GM21737 (cell line): ENCODE data around the gene FNDC11.
"Not testable (repeated sequence)": the region's sequence is repeated elsewhere in the genome, so short reads cannot be mapped to it uniquely, and the experiment has no call there.

Experiments
- ATAC-seq: cut with Tn5 transposase; IDR thresholded peaks from one replicate; pipeline ENCODE4 v1.9.1; 2021; ENCODE audit warnings: mild to moderate bottlenecking, moderate library complexity; ENCODE audit not compliant: unreplicated experiment

Gene FNDC11

DNA sequence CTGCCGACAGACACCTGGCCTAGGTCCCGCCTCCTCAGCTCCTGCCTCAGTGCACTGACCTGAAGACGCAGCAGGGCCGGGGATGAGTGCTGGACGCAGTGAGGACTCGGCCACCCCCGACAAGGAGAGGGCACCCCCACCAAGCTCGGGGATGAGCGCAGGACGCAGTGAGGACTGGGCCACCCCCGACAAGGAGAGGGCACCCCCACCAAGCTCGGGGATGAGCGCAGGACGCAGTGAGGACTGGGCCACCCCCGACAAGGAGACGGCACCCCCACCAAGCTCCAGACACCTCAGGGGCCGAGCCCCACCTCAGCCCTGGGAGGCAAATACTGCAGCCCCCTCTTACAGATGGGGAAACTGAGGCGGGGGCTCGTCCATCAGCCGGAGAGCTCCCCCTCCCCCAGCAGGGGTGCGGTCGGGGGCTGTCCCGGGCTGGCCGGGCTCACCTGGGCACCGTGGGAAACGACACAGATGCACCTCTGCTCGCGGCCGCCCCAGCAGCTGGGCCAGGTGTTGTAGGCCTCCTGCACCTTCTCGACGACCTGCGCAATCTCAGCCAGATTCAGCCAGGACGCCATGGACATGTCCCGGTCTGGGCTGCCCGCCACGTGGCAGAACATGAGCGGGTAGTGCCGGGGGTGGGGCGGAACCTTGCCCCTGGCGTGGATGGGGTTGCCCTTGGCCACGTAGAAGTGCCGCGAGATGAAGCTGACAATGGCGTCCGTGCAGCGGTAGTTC, 12.6 kb downstream of the FNDC11 start:
- ATAC-seq = no peak

DNA sequence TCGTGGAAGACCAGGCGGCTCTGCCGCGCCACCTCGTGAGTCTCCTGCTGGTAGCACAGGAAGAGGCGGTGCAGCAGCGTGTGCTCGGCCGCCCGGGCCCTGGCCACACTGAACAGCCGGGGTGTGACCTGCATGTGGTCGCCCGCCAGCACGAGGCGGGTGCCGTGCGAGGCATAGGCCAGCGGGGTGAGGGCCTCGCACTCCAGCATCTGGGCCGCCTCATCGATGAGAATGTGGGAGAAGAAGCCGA, 13.1 kb downstream of the FNDC11 start:
- ATAC-seq = no peak

DNA sequence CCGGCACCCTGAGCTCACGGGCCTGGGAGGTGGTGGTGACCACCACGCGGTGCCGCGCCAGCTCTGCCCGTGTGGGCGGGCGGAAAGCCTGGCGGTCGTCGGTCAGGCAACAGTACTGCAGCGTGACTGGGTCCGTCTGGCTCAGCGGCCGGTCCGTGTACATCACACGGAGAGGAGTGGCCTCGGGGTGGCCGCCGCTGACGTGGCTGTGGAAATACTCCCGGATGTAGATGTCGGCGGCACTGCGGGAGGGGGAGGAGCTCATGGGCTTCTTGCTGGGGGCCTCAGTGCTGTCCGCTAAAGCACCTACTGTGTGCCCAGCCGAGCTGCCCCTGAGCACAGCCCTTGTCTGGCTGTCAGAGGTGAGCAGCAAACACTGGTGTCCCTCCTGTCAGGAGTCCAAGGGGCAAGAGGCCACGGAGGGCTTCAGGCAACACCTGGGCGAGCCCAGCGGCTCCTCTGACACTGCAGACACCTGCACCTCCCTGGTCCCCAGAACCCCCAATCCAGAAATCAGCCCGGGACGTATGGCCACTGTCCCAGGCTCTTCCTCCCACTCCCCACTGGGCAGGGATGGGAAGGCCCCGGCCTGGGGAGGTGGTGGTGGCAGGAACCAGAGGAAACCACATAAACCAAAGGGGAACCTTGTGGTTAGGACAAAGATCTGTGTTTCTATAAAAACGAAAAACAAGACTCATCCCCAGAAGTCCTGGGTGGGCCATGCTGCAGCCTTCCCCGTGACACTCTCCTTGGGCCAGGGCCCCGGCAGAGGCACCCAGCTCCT, 13.6 kb downstream of the FNDC11 start:
- peak; percentile 55 for ATAC-seq

DNA sequence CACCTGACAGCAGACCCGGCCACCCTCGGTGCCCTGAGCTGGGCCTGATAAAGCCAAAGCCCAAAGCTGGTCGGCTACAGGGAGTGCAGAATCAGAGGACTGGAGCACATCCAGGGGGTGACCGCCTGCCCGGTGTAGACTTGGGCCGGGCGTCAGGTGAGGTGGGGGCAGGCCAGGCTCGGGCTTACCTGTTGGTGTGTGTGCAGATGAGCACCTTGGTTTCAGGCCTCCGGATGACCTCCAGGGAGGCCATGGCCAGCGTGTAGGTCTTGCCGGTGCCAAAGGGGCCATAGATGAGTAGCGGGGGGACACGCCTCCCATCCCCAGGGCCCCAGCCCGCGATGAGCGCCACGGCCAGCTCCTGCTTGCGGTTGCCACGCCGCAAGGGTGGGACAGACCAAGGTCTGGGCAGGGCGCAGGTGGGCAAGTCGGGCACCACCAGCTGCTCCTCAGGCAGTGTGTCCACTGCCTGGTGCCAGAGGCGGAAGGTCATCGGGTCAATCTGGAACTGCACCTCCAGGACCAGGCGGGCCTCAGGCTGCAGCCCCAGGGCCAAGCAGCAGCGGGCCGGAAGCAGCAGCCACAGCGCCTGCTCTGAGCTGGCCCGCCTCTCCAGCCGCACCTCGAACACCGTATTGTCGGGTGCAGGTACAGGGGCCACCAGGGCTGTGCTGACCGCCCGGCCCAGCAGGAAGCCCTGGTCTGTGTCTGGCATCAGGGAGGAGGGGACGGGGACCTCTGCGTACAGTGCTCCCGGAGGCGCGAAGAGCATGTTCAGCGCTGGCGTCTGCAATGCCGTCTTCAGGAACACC, 14.4 kb downstream of the FNDC11 start:
- peak; percentile 26 for ATAC-seq

DNA sequence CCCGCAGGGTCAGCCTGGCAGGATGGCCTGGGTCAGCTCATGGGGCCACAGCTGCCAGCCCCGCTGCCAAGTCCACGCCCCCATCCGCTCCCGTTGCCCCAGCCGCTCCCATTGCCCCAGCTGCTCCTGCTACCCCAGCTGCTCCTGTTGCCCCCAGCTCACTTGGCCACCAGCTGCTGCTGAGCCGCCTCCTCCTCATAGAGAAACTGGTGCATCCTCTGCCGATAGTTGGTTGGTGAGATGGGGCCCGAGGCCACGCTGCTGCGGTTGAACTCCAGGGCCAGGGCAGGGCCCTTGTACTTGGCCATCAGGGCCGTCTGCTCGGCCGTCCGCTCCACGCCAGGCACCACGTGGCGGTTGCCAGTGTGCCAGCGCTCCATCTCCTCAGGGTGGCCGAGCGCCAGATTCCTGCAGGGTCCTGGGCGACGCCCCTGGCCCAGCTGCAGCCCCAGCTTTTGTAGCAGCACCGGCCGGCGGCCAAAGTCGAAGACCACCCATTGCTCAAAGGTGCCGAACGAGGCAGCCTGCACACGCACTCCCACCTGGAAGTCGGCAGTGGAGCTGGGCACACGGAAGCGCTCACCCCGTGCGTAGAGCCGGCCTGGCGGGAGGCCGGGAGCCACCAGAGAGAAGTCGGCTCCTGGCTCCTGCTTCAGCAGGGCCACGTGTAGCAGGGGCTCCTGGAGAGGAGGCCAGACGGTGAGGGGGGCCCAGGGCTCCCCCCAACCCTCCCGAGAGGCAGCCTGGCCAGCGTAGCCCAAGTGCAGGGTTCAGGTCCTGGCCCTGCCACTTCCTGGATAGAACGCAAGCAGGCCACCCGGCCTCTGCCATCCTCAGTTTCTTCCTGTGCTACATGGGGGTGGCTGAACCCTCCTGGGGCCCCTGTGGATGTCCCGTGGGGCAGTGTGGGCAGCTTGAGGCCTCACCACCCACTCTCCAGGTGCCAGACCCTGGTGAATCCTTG, 15.3 kb downstream of the FNDC11 start:
- ATAC-seq = no peak

DNA sequence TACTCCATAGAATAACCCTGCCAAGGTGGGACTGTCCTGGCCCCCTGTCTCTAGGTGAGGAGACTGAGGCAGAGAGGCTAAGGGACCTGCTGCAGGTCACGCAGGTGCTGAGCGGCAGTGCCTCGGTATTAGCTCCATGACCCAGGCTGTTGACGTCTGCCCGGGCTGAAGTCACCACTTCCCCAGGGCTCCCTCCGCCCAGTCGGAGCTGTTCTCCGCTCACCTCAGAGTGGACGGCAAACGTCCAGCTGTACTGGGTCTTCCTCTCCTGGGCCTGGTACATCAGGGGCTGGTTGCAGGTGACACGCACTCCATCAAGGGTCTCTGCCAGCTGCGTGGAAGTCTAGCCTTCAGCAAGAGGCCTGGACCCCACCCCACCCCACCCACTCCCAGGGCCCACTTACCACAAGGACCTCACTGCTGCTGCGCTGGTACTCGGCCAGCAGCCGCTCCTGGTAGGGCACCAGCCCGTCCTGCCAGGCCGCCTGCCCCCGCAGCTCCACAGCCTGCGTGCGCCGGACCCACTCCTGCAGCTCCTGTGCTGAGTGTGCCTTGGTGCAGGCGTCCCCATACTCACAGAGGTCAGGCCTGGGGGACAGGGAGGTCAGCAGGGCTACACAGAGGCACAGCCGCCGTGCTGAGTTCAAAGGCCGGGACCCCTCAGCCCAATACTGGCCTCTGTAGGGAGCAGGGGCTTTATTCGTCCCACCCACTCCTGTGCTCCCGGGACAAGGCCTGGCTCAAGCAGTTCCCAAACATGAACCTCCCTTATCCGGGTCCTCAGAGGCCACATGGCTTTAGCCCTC, 16.5 kb downstream of the FNDC11 start:
- ATAC-seq = no peak

DNA sequence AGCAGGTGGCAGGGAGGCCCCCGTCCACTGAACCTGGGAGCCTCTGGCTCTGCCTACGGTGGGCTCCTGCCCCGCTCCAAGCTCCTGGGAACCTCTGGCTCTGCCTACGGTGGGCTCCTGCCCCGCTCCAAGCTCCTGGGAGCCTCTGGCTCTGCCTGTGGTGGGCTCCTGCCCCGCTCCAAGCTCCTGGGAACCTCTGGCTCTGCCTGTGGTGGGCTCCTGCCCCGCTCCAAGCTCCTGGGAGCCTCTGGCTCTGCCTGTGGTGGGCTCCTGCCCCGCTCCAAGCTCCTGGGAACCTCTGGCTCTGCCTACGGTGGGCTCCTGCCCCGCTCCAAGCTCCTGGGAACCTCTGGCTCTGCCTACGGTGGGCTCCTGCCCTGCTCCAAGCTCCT, 17.1 kb downstream of the FNDC11 start:
- not testable (repeated sequence) for ATAC-seq

DNA sequence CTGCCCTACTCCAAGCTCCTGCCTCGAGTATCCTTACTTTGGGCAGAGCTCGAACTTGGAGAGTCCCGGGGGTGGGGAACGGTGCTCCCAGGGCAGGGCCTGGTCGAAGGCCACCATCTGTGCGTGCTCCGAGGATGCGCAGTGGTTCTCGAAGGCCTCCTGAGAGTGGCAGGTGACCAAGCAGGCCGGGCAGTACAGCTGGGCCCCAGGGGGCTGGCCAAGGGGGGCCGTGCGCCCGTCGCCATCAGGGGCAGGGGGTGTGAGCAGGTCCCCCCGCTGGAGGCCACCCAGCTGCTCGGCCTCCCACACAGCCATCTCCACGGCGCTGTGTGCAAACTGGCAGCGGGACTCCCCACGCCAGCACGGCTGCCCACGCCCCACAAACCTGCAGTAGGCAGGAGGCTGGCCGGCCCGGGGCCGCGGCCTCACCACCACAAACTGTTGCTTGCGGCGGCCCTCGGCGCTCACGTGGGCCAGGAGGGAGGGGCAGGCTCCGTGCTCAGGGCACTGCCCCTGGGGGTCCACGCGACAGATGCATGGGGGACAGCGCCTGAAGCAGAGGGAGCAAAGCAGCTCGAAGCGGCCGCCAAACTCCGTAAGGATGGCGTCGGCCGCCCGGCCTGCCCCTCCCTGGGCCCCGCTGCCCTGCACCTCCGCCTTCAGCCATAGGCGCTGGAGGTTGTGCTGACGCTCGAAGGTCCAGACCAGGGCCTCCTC, 18.3 kb downstream of the FNDC11 start:
- no peak for ATAC-seq

DNA sequence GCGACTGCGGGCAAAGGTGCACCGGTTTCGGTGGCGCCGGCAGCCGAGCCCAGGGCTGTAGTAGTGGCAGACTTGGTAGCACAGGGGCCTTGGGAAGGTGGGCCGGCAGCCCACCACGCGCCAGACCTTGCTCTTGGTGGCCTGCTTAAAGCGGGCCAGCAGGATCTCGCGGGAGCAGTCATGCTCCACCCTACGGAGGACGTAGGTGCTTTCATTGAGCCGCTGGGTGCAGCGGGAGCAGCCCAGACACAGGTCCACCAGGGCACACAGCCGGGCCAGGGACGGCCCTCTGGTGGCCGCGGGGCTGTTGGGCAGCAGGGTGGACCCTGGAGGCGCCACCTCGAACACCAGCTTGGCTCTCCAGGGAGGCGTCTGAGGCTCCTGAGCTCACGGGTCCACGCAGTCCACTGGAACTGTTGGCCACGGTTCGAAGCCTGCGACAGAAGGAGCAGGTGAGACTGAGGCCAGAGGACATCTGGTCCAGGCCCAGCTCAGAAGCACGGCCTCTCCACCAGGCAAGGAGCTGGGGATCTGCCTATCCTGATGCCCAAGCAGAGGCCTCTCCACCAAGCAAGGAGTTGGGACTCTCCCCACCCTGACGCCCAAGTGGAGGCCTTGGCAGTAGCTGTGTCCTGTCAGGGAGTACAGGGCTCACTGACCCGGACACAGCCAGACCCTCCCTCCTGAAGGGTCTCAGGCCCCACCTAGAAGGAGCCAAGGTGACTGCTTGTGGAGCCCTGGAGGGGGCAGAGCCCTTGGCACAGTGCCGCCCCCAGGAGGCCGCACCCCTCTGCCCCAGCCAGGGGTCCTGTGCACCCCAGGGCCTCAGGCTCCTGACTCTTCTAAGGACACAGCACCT, 19.1 kb downstream of the FNDC11 start:
- no peak for ATAC-seq

DNA sequence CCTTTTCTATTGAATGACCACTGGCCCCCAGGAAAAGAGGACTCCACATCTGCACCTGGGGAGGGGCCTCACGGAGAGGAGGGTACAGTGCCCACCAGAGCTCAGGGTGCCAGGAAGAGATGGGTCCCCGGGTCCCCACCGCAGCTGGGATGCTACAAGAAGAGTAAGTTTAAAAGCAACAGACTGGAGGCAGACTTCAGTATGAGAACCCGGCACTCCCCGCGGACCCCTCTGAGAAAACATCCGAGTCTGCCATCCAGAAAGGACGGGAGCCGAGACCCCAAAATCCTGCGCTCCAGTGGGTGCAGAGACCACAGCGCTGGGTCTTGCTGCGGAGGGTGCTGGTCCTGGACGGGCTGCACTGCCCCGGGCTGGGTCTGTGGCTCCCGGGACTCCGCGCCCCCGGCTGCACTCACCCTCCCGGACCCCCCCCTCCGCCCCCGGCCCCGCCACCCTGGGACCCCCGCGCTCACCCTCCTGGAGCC, 19.7 kb downstream of the FNDC11 start:
- ATAC-seq = no peak

DNA sequence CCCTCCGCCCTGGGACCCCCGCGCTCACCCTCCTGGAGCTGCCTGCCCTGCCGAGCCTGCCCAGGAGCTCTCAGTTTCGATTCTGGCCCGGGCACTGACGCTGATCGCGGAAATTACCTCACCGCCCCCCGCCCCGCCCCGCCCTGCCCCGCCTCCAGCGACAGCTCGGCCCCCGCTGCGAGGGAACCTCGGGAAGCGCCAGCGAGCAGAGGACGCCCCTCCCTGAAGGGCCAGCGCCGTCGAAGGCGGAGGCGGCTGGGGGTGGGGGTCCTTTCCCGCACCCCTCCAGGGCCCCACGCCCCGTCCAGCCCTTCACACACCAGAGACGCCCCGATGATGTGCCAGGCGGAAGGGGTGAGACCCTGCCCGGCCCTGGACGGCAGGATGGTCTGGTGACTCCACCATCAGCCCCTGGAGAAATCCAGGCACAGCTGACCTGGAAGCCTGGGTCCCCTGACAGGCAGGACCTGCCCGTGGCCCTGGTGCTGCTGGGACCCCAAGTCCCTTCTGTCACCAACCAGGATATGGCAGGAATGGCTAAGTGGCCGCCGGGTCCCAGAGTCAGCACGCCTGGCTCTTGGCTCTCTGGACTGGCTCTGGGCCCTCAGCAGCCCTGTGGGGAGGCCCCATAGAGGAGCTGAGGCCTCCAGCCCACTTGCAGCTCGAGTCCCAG, 20.3 kb downstream of the FNDC11 start, which contains the start of gene HELZ2:
TSS of gene HELZ2 (minus strand) at position 84 of the 673 bp plus-strand sequence. CDS start 1,854 bp downstream, outside the sequence.
- ATAC-seq = peak; percentile 59

DNA sequence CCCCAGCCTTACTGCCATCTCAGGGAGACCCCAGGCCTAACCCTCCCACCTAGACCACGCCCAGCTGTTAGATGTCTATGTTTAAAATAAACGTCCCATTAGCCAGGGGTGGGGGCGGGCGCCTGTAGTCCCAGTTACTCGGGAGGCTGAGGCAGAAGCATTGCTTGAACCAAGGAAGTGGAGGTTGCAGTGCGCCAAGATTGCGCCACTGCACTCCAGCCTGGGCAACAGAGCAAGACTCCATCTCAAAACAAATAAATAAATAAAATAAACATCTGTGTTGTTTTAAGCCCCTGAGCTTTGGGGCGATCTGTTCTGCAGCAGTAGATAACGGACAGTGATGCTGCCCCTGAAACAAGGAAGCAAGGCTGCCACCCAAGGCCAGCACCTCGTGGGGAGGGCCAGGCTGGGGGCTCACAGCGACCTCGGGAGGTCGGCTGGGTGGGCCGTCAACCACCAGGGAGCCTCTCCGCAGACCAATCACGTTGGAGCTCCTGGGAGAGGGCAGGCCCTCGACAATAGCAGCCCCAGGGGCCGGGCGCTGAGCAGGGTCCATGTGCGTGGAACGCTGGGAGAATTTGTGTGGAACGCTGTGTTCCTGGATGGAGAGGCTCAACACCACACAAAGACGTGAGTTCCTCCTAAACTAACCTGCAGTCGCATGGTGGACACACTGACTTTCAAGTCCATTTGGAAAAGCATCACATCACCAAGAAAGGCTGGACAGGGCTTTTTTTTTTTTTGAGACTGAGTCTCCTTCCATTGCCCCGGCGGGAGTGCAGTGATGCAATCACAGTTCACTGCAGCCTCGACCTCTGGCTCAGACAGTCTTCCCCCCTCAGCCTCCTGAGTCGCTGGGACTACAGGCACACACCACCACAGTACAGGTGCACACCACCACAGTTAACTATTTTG, 21.1 kb downstream of the FNDC11 start:
- ATAC-seq = no peak

DNA sequence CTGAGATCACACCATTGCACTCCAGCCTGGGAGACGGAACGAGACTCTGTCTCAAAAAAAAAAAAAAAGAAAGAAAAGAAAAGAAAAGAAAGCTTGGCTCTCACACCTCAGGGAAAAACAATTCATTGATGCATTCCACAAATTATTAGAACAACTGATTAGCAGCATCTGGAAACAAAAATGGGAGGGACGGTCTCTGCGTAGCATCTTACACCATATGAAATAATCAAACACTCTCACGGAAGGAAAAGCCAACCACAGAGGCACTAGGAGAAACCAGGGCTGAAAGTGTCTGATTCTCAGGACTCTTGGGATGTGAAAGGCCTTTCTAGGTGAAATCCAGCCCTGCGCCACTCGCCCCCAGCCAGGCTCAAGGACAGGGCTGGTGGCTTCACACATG, 22.4 kb downstream of the FNDC11 start:
- no peak for ATAC-seq

DNA sequence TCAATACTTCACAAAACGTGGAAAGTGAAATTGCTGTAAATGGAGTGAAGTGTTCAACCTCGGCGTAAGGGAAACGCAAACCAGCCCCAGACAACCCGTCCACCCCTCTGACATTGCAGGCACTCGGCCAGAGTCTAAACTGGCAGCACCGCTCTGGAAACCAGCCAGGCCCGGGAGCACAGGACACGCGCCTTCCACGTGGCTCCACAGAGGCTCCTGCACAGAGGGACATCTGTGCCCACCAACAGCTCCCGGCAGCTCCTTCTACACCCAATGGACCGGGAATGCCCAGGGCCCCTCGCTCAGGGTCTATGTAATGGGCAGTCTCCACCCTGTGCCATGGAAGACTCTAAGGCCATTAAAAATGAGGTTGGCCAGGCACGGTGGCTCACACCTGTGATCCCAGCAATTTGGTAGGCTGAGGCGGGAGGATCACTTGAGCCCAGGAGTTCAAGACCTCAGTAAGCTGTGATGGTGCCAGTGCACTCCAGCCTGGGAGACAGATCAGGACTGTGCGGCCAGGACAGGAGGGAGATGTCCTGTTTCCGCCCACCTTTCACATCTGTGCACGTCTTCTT, 23.4 kb downstream of the FNDC11 start:
- ATAC-seq = no peak

DNA sequence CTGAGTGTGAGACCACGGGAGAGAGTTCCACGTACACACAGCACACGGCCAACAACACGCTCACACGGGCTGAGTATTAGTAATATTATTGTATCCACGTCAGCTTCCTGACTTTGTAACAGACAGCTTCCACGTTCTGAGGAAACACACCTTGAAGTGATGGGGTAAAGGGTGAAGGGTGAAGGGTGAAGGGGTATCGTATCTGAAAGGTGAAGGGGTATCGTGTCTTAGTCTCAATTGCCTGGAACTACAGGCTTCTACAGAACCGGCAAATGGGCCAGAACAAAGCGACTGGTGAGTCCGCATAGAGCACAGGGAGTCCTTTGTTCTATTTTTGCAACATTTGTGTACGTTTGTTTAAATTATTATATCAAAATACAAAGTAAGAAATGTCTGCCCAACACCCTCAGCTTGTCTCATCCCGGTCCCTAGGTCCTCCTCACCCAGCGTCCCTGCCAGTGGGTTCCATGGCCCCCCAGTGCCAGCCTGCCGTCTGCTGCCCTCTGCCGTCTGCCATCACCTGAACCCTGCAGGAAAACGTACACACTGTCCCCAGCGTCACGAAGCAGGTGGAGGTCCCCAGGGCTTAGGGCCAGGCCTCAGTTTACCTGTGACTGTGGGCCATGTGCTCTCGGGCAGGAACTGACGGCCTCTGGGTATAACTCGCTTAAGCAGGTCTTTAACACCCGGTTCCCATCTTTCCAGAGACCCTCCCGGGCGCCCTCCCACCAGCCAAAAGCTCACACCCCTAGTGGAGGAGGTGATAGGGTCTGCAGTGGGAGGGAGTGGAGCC, 24.5 kb downstream of the FNDC11 start:
- ATAC-seq = no peak
